AG09319 (cell line): ENCODE results near the gene SRSF5.
"Not testable (repeated sequence)": the region's sequence is repeated elsewhere in the genome, so short reads cannot be mapped to it uniquely, and the experiment has no call there.

ENCODE experiments used
- DNase-seq: peaks from one replicate; pipeline ENCODE4 v3.0.0-alpha.2; 2010; ENCODE audit warnings: low read depth; ENCODE audit errors: extremely low read depth
- TF ChIP-seq, protein P1 (sequence below): IDR thresholded peaks from 2 replicates; pipeline ENCODE4 v1.5.1; 2011; ENCODE audit warnings: low read depth, mild to moderate bottlenecking, inconsistent platforms, low read length, moderate library complexity

The SRSF5 gene

DNA sequence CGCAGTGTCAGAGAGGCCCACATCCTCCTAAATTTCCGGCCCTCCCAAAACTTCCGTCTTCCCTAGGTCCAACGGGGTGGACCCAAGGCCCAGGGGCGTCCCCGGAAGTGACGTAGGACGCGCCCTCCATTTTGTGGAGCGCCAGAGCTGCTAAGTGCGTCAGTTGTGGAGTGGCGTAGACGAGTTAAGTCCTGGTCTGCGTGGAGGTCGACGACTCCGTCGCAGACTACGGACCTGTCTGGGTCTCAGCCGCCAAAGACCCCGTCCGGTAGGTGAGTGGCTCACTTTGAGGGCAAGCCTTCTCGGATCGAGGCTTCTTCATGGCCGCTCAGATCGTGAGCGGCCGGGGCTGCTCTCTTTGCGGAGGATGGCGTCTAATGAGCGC is at the start of gene SRSF5:
Gene SRSF5 (plus strand): TSS at position 159 of the 385 bp plus-strand sequence. CDS start 1,015 bp downstream, outside the sequence.
- DNase-seq = peak; percentile 97
- TF ChIP-seq, protein P1, sequence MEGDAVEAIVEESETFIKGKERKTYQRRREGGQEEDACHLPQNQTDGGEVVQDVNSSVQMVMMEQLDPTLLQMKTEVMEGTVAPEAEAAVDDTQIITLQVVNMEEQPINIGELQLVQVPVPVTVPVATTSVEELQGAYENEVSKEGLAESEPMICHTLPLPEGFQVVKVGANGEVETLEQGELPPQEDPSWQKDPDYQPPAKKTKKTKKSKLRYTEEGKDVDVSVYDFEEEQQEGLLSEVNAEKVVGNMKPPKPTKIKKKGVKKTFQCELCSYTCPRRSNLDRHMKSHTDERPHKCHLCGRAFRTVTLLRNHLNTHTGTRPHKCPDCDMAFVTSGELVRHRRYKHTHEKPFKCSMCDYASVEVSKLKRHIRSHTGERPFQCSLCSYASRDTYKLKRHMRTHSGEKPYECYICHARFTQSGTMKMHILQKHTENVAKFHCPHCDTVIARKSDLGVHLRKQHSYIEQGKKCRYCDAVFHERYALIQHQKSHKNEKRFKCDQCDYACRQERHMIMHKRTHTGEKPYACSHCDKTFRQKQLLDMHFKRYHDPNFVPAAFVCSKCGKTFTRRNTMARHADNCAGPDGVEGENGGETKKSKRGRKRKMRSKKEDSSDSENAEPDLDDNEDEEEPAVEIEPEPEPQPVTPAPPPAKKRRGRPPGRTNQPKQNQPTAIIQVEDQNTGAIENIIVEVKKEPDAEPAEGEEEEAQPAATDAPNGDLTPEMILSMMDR = no peak; the same call in 1 of the 2 replicates

DNA sequence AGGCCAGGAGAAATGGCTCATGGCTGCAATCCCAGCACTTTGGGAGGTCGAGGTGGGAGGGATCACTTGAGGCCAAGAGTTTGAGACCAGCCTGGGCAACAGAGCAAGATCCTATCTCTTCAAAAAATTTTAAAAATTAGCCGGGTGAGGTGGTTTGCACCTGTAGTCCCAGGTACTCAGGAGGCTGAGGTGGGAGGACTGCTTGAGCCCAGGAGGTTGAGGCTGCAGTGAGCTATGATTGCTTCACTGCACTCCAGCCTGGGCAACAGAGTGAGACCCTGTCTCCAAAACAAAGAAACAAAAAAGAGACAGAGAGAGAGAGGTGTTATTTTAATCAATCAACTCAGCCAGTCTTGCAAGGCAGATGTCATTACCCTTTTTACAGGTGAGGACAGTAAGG is 48.3 kb upstream of the SRSF5 start:
- DNase-seq = not testable (repeated sequence)

DNA sequence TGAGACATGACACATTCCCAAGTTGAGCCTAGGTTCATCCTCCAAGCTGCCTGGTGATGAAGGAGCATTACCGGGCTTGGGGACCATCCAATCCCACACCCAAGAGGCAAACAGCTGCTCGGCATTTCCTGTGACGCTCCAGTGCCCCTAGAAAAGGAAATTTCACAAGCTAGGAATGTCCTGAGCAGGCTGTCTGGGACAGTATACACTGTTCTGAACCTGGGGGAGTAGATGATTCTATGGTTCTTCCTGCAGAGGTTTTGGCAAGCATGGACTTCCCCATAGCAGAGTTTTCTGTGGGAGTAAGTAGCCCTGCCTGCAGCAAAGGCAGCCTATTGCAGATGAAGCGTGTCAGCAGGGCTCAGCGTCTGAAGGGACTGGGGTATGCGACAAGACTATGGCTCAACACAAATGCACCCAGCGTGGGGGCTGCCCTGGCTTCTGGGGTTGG is 47.4 kb upstream of the SRSF5 start:
- TF ChIP-seq, protein P1 = no peak
- DNase-seq = peak; percentile 63

DNA sequence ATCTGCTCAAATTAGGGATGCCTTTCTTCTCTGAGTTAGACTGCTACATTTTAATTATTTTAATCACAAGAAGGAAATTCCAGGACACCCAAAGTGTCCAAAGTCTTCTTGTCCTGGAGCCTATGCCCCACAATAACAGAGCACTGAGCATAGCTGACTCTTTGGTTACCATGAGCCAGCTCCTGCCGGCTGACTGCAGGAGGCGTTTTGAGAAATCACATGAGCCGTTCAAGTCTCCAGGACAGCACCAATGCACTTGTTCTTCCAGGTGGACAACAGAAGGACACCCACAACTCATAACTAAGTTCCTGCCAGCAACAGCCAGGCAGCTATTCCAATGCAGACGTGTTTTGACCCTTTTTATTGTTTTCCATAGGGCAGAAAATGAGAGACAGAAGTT is 46.0 kb upstream of the SRSF5 start:
- TF ChIP-seq, protein P1 = no peak
- no peak for DNase-seq

DNA sequence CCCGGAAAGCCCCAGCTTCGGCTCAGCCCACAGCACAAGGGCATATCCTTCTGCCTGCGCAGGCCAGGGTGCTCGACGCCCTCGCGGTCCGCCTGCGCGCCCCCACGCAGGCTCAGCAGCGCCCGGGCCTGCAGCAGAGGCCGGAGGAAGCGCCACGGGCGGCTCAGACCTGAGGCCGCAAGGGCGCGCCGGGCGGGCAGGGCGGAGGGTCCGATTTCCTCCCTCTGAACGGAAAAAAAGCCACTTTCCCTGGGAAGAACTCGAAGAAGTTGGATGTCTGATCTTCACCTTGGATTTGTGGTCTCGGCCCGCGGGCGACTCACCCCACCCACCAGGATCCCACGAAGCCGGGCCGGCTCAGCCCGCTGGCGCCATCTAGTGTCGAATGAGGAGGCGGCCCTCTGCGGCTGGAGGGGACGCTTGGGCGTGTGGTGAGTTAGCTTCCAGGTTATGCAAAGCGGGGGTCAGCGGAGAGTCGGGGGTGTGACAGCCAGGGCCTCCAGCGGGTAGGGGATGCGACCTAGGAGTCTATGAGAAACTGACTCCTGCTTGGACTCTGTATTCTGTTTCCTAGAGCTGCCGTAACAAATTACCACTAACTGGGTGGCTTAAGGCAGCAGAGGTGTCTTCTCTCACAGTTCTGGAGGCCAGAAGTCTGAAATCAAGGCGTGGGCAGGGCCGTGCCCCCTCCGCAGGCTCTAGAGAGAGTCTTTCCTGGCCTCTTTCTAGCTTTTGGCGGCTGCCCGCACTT is 40.0 kb upstream of the SRSF5 start:
- DNase-seq = peak; percentile 23
- TF ChIP-seq, protein P1 = peak; percentile 95

DNA sequence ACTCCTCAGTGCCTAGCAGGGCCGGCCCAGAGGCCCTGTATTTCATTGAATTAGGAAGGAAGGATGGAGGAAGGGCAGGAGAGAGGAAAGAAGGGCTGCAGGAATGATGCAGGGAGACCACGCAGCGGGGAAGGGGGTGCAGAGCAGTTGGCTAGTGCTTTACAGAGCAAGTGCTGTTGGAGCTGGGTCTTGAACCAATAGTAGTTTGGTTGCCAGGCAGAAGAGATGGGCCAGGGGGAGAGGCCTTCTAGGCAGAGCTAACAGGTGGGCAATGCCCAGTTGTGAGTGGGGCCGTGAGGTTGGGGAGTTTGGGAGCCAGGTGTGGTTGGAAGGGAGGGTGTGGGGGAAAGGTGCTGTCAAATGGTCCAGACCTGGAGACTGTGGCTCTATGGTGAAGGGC is 39.1 kb upstream of the SRSF5 start:
- TF ChIP-seq, protein P1 = no peak
- DNase-seq = no peak

DNA sequence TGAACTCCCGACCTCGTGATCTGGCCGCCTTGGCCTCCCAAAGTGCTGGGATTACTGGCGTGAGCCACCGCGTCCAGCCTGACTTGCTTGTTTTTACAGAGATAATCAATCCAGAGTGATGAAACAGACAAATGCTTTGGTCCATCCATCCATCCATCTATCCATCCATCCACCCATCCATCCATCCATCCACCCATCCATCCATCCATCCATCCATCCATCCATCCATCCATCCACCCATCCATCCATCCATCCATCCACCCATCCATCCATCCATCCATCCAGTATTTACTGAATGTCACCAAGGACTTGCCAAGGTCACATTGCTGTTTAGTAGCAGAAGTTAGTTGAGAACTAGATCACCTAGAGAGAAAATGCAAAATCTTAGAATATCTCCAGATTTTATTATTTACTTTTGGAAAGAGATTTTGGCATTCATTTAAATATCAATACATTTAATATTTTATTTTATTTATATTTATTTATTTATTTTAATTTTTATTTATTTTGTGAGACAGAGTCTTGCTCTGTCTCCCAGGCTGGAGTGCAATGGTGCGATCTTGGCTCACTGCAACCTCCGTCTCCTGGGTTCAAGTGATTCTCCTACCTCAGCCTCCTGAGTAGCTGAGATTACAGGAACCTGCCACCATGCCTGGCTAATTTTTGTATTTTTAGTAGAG is 34.9 kb upstream of the SRSF5 start:
- DNase-seq = not testable (repeated sequence)

DNA sequence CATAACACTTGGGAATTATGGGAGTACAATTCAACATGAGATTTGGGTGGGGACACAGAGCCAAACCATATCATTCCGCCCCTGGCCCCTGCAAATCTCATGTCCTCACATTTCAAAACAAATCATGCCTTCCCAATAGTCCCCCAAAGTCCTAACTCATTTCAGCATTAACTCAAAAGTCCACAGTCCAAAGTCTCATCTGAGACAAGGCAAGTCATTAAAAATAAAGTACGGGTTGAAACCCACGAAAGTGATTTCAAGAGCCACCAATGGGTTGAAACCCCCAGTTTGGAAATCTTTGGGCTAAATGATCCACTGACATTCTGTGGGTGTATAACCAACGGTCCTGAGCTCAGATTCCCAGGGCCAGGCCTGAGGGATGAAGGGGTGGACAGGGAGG is 30.5 kb upstream of the SRSF5 start:
- DNase-seq = not testable (repeated sequence)

DNA sequence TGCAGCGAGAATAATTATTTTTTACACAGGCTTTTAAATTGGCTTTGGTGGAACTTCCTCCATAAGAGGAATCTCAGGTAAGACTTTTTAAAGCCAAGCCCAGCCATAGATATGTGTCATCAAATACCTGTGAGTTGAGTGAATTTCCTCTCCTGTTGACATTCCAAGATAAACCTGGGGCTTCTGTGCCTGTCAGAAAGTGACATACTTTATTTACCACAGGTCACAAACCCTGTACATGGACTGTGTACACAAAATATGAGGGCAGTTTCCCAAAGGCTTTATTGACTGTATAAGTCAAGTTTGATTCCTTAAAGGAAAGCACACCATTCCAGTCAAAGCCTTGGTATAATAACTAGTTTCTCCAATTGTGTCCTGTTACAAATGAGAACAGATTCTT is 25.9 kb upstream of the SRSF5 start:
- DNase-seq = no peak
- TF ChIP-seq, protein P1 = no peak
